Measurements from ENCODE around the gene PDSS2. TPM values are rescaled to one million over a fixed set of nuclear protein-coding genes. Genes with fewer than 3 reads are reported as not detected.

PDSS2 gene
- total and polyA plus RNA-seq, 9 of the 15 experiments (the other 6 are each of a cell fraction or from before 2014, with no cell fraction given): 5.8 to 21.1 (median 12.0) TPM

- POLR2A ChIA-PET: no interaction called here
- Histone ChIP-seq H3K9ac (ENCODE audit: insufficient read depth in 1 of 2, low read depth in 2 of 2, low read length in 2 of 2) (no peak overlapping the region), H3K27me3 (ENCODE audit: control insufficient read depth in 2 of 2, insufficient read depth in 2 of 2, low read length in 2 of 2) (no peaks in the 10 kb centered on the region), H3K27ac (ENCODE audit: extremely low read depth, low read depth, low read length) (no peak overlapping the region), H3K4me1 (replicated peaks in 1 of 2; ENCODE audit: control insufficient read depth in 2 of 2, insufficient read depth in 2 of 2, low read length in 2 of 2) (no peaks in the 10 kb centered on the region), H3K4me3 (no peak overlapping the region), H3K9me3 (replicated peaks; ENCODE audit: control insufficient read depth, insufficient read depth, low read depth, low read length) (no peaks in the 10 kb centered on the region), H3K4me2 (ENCODE audit: insufficient read depth, low read length) (no peak overlapping the region), H3K36me3 (ENCODE audit: control insufficient read depth, insufficient read depth, low read length) (no peaks in the 10 kb centered on the region), H3K79me2 (ENCODE audit: control insufficient read depth, insufficient read depth, low read length) (no peaks in the 10 kb centered on the region), H4K20me1 (replicated peaks; ENCODE audit: control insufficient read depth, insufficient read depth, low read length) (no peaks in the 10 kb centered on the region), H2AFZ (ENCODE audit: low read depth, low read length) (no peak overlapping the region), H3K9me1 (ENCODE audit: control insufficient read depth, insufficient read depth, low read length) (no peaks in the 10 kb centered on the region)
- DNase-seq (ENCODE audit: extremely low read depth in 1 of 4, low spot score in 3 of 4): no peak
- FAIRE-seq: no peak
- intact Hi-C loops (cut with micrococcal nuclease): no loop called here
- ATAC-seq: no peak
- CTCF ChIA-PET (ENCODE audit: low intra/inter-chr PET ratio): no interaction called here
- 68% methylated on average over 2 of the region's 2 CpGs for WGBS (ENCODE audit: insufficient coverage, low coverage, missing lambda C conversion rate)
- BruUV-seq (replicated peaks): no TSS peak
- in situ Hi-C loops (cut with MboI): no loop called here
- TF ChIP-seq RBM15 (IDR thresholded peaks at IDR 0.05; ENCODE audit: insufficient read depth, low read length) (no peak), ZNF740 (CRISPR knock-in tag; IDR thresholded peaks at IDR 0.05) (no peak), ZNF740 (tag; IDR thresholded peaks at IDR 0.05) (no peak), RBFOX2 (IDR thresholded peaks at IDR 0.05; ENCODE audit: low read depth, low read length) (no peak), CLOCK (CRISPR knock-in tag; IDR thresholded peaks at IDR 0.05; ENCODE audit: borderline replicate concordance) (no peak), RAD21 (CRISPR knock-in tag; conservative IDR thresholded peaks at IDR 0.05 in 1 of 2, IDR thresholded peaks at IDR 0.05 in 1 of 2) (no peak), CREB3 (tag; conservative IDR thresholded peaks at IDR 0.05; ENCODE audit: low read depth) (no peak), CBFA2T3 (IDR thresholded peaks at IDR 0.05) (no peak), FOXA3 (CRISPR knock-in tag; conservative IDR thresholded peaks at IDR 0.05 in 1 of 2, IDR thresholded peaks at IDR 0.05 in 1 of 2) (no peak), ZNF280A (IDR thresholded peaks at IDR 0.05; ENCODE audit: low read depth, partially characterized antibody) (no peak), MXI1 (IDR thresholded peaks at IDR 0.05; ENCODE audit: low read depth, low read length) (no peak), LARP7 (IDR thresholded peaks at IDR 0.05) (no peak), ZNF212 (CRISPR knock-in tag; IDR thresholded peaks at IDR 0.05) (no peak), GTF2F1 (IDR thresholded peaks at IDR 0.05; ENCODE audit: low read depth, low read length) (no peak), PHTF2 (CRISPR knock-in tag; IDR thresholded peaks at IDR 0.05) (no peak), DIDO1 (tag; IDR thresholded peaks at IDR 0.05; ENCODE audit: low read depth) (no peak), HNRNPUL1 (IDR thresholded peaks at IDR 0.05; ENCODE audit: low read length) (no peak), ZNF511 (CRISPR knock-in tag; IDR thresholded peaks at IDR 0.05) (no peak)
Measured at GRCh38 chr6:107154801-107155160, 304.6 kb downstream of the PDSS2 start.
